Measurements from ENCODE around the gene ITIH5. TPM values are rescaled to one million over a fixed set of nuclear protein-coding genes. Genes with fewer than 3 reads are reported as not detected.

The ITIH5 gene
- total and polyA plus RNA-seq, 2 donors: 1.2 to 1.8 TPM

GRCh38 chr10:7559386-7559785 is 107.4 kb downstream of the ITIH5 start:
- Histone ChIP-seq H3K4me3 (ENCODE audit: low read length in 2 of 2) (no peak overlapping the region), H3K9me3 (ENCODE audit: control insufficient read depth in 2 of 2, insufficient read depth in 1 of 2, low read length in 1 of 2) (no peaks in the 10 kb centered on the region), H3K4me1 (ENCODE audit: control insufficient read depth in 2 of 2, insufficient read depth in 2 of 2, low read length in 2 of 2) (peaks cover 0 to 2% of the 10 kb centered on the region in 2 donors), H3K27me3 (ENCODE audit: control insufficient read depth in 2 of 2, insufficient read depth in 1 of 2, low read length in 1 of 2) (no peaks in the 10 kb centered on the region), H3K27ac (ENCODE audit: low read depth in 1 of 2, low read length in 1 of 2) (no peak overlapping the region), H3K36me3 (ENCODE audit: control insufficient read depth in 2 of 2, insufficient read depth in 2 of 2, low read length in 1 of 2) (no peaks in the 10 kb centered on the region)
- 95% methylated on average over 3 of the region's 3 CpGs for WGBS
- no peak for DNase-seq (ENCODE audit: low read depth in 6 of 9, low spot score in 9 of 9)

GRCh38 chr10:7558036-7558435 is 108.7 kb downstream of the ITIH5 start:
- Histone ChIP-seq H3K36me3 (ENCODE audit: control insufficient read depth in 2 of 2, insufficient read depth in 2 of 2, low read length in 1 of 2) (no peaks in the 10 kb centered on the region), H3K27me3 (ENCODE audit: control insufficient read depth in 2 of 2, insufficient read depth in 1 of 2, low read length in 1 of 2) (no peaks in the 10 kb centered on the region), H3K4me1 (ENCODE audit: control insufficient read depth in 2 of 2, insufficient read depth in 2 of 2, low read length in 2 of 2) (peaks cover 0 to 2% of the 10 kb centered on the region in 2 donors), H3K9me3 (ENCODE audit: control insufficient read depth in 2 of 2, insufficient read depth in 1 of 2, low read length in 1 of 2) (no peaks in the 10 kb centered on the region), H3K27ac (ENCODE audit: low read depth in 1 of 2, low read length in 1 of 2) (no peak overlapping the region), H3K4me3 (ENCODE audit: low read length in 2 of 2) (no peak overlapping the region)
- 94% methylated on average over 3 of the region's 3 CpGs for WGBS
- DNase-seq (ENCODE audit: low read depth in 6 of 9, low spot score in 9 of 9): no peak

GRCh38 chr10:7553531-7553930 is 113.2 kb downstream of the ITIH5 start:
- H3K27ac ChIP-seq (ENCODE audit: low read depth in 1 of 2, low read length in 1 of 2): no peak overlapping the region
- H3K4me1 ChIP-seq (ENCODE audit: control insufficient read depth in 2 of 2, insufficient read depth in 2 of 2, low read length in 2 of 2): no peaks in the 10 kb centered on the region
- H3K9me3 ChIP-seq (ENCODE audit: control insufficient read depth in 2 of 2, insufficient read depth in 1 of 2, low read length in 1 of 2): no peaks in the 10 kb centered on the region
- H3K27me3 ChIP-seq (ENCODE audit: control insufficient read depth in 2 of 2, insufficient read depth in 1 of 2, low read length in 1 of 2): no peaks in the 10 kb centered on the region
- H3K36me3 ChIP-seq (ENCODE audit: control insufficient read depth in 2 of 2, insufficient read depth in 2 of 2, low read length in 1 of 2): no peaks in the 10 kb centered on the region
- 91% methylated on average over 10 of the region's 10 CpGs for WGBS
- no peak overlapping the region for H3K4me3 ChIP-seq (ENCODE audit: low read length in 2 of 2)
- DNase-seq (ENCODE audit: low read depth in 6 of 9, low spot score in 9 of 9): no peak

- no peaks in the 10 kb centered on the region for H3K9me3 ChIP-seq (ENCODE audit: control insufficient read depth in 2 of 2, insufficient read depth in 1 of 2, low read length in 1 of 2)
- no peak overlapping the region for H3K4me3 ChIP-seq (ENCODE audit: low read length in 2 of 2)
- DNase-seq (ENCODE audit: low read depth in 6 of 9, low spot score in 9 of 9): no peak
- H3K27me3 ChIP-seq (ENCODE audit: control insufficient read depth in 2 of 2, insufficient read depth in 1 of 2, low read length in 1 of 2): no peaks in the 10 kb centered on the region
- H3K4me1 ChIP-seq (ENCODE audit: control insufficient read depth in 2 of 2, insufficient read depth in 2 of 2, low read length in 2 of 2): no peaks in the 10 kb centered on the region
- H3K27ac ChIP-seq (ENCODE audit: low read depth in 1 of 2, low read length in 1 of 2): no peak overlapping the region
- H3K36me3 ChIP-seq (ENCODE audit: control insufficient read depth in 2 of 2, insufficient read depth in 2 of 2, low read length in 1 of 2): no peaks in the 10 kb centered on the region
- WGBS: 93% methylated on average over 18 of the region's 18 CpGs
Observed at GRCh38 chr10:7551950-7552716, 114.6 kb downstream of the ITIH5 start.

- 93% methylated on average over 6 of the region's 6 CpGs for WGBS
- H3K4me1 ChIP-seq (ENCODE audit: control insufficient read depth in 2 of 2, insufficient read depth in 2 of 2, low read length in 2 of 2): no peaks in the 10 kb centered on the region
- H3K27me3 ChIP-seq (ENCODE audit: control insufficient read depth in 2 of 2, insufficient read depth in 1 of 2, low read length in 1 of 2): no peaks in the 10 kb centered on the region
- H3K36me3 ChIP-seq (ENCODE audit: control insufficient read depth in 2 of 2, insufficient read depth in 2 of 2, low read length in 1 of 2): no peaks in the 10 kb centered on the region
- H3K27ac ChIP-seq (ENCODE audit: low read depth in 1 of 2, low read length in 1 of 2): no peak overlapping the region
- H3K4me3 ChIP-seq (ENCODE audit: low read length in 2 of 2): no peak overlapping the region
- H3K9me3 ChIP-seq (ENCODE audit: control insufficient read depth in 2 of 2, insufficient read depth in 1 of 2, low read length in 1 of 2): no peaks in the 10 kb centered on the region
- DNase-seq (ENCODE audit: low read depth in 6 of 9, low spot score in 9 of 9): no peak
Observed at GRCh38 chr10:7551289-7551688, 115.5 kb downstream of the ITIH5 start.

GRCh38 chr10:7550013-7550412 is 116.8 kb downstream of the ITIH5 start:
- no peaks in the 10 kb centered on the region for H3K36me3 ChIP-seq (ENCODE audit: control insufficient read depth in 2 of 2, insufficient read depth in 2 of 2, low read length in 1 of 2)
- DNase-seq (ENCODE audit: low read depth in 6 of 9, low spot score in 9 of 9): no peak
- no peaks in the 10 kb centered on the region for H3K9me3 ChIP-seq (ENCODE audit: control insufficient read depth in 2 of 2, insufficient read depth in 1 of 2, low read length in 1 of 2)
- 92% methylated on average over 1 of the region's 1 CpG for WGBS
- no peak overlapping the region for H3K27ac ChIP-seq (ENCODE audit: low read depth in 1 of 2, low read length in 1 of 2)
- no peaks in the 10 kb centered on the region for H3K4me1 ChIP-seq (ENCODE audit: control insufficient read depth in 2 of 2, insufficient read depth in 2 of 2, low read length in 2 of 2)
- no peaks in the 10 kb centered on the region for H3K27me3 ChIP-seq (ENCODE audit: control insufficient read depth in 2 of 2, insufficient read depth in 1 of 2, low read length in 1 of 2)
- no peak overlapping the region for H3K4me3 ChIP-seq (ENCODE audit: low read length in 2 of 2)

GRCh38 chr10:7547829-7548228 is 118.9 kb downstream of the ITIH5 start:
- H3K9me3 ChIP-seq (ENCODE audit: control insufficient read depth in 2 of 2, insufficient read depth in 1 of 2, low read length in 1 of 2): no peaks in the 10 kb centered on the region
- 88% methylated on average over 6 of the region's 6 CpGs for WGBS
- no peak overlapping the region for H3K4me3 ChIP-seq (ENCODE audit: low read length in 2 of 2)
- no peaks in the 10 kb centered on the region for H3K4me1 ChIP-seq (ENCODE audit: control insufficient read depth in 2 of 2, insufficient read depth in 2 of 2, low read length in 2 of 2)
- no peaks in the 10 kb centered on the region for H3K36me3 ChIP-seq (ENCODE audit: control insufficient read depth in 2 of 2, insufficient read depth in 2 of 2, low read length in 1 of 2)
- H3K27me3 ChIP-seq (ENCODE audit: control insufficient read depth in 2 of 2, insufficient read depth in 1 of 2, low read length in 1 of 2): no peaks in the 10 kb centered on the region
- DNase-seq (ENCODE audit: low read depth in 6 of 9, low spot score in 9 of 9): no peak
- H3K27ac ChIP-seq (ENCODE audit: low read depth in 1 of 2, low read length in 1 of 2): no peak overlapping the region

- 97% methylated on average over 7 of the region's 7 CpGs for WGBS
- Histone ChIP-seq H3K9me3 (ENCODE audit: control insufficient read depth in 2 of 2, insufficient read depth in 1 of 2, low read length in 1 of 2) (no peaks in the 10 kb centered on the region), H3K4me3 (ENCODE audit: low read length in 2 of 2) (no peak overlapping the region), H3K27me3 (ENCODE audit: control insufficient read depth in 2 of 2, insufficient read depth in 1 of 2, low read length in 1 of 2) (no peaks in the 10 kb centered on the region), H3K4me1 (ENCODE audit: control insufficient read depth in 2 of 2, insufficient read depth in 2 of 2, low read length in 2 of 2) (no peaks in the 10 kb centered on the region), H3K36me3 (ENCODE audit: control insufficient read depth in 2 of 2, insufficient read depth in 2 of 2, low read length in 1 of 2) (no peaks in the 10 kb centered on the region), H3K27ac (ENCODE audit: low read depth in 1 of 2, low read length in 1 of 2) (no peak overlapping the region)
- no peak for DNase-seq (ENCODE audit: low read depth in 6 of 9, low spot score in 9 of 9)
Observed at GRCh38 chr10:7547206-7547605, 119.6 kb downstream of the ITIH5 start.

GRCh38 chr10:7546385-7546967 is 120.3 kb downstream of the ITIH5 start:
- Histone ChIP-seq H3K27me3 (ENCODE audit: control insufficient read depth in 2 of 2, insufficient read depth in 1 of 2, low read length in 1 of 2) (no peaks in the 10 kb centered on the region), H3K27ac (ENCODE audit: low read depth in 1 of 2, low read length in 1 of 2) (no peak overlapping the region), H3K36me3 (ENCODE audit: control insufficient read depth in 2 of 2, insufficient read depth in 2 of 2, low read length in 1 of 2) (no peaks in the 10 kb centered on the region), H3K4me1 (ENCODE audit: control insufficient read depth in 2 of 2, insufficient read depth in 2 of 2, low read length in 2 of 2) (no peaks in the 10 kb centered on the region), H3K4me3 (ENCODE audit: low read length in 2 of 2) (no peak overlapping the region), H3K9me3 (ENCODE audit: control insufficient read depth in 2 of 2, insufficient read depth in 1 of 2, low read length in 1 of 2) (no peaks in the 10 kb centered on the region)
- no peak for DNase-seq (ENCODE audit: low read depth in 6 of 9, low spot score in 9 of 9)
- 97% methylated on average over 10 of the region's 10 CpGs for WGBS

Measured in thymus (tissue), 11 donors.